Esophagus muscularis mucosa (tissue), 4 donors: ENCODE data around the gene TMEM109. TPM values are rescaled to one million over a fixed set of nuclear protein-coding genes. Genes with fewer than 3 reads are reported as not detected.
A peak's percentile ranks its signal among the peaks of the same experiment; 100 is the strongest.

Experiments
- DNase-seq: peaks from one replicate; pipeline ENCODE4 v3.0.0-alpha.2; 2017; ENCODE audit errors: extremely low spot score
- H3K27ac ChIP-seq, 4 donors: fragments of 200-600 bp; sonication (generic); replicated peaks in 1 of 4; 1 replicate in 3 of 4; 2 replicates in 1 of 4; pipeline ENCODE4 v1.5.1; 2016 to 2019; ENCODE audit warnings: mild to moderate bottlenecking in 1 of 4
- H3K27me3 ChIP-seq, 4 donors: fragments of 200-600 bp; sonication (generic); one replicate each; pipeline versions ENCODE4 v1.5.1 to v1.6.0; 2016 to 2019
- H3K36me3 ChIP-seq, 4 donors: fragments of 200-600 bp; sonication (generic); one replicate each; pipeline ENCODE4 v1.5.1; 2016 to 2019
- H3K4me1 ChIP-seq, 4 donors: fragments of 200-600 bp; sonication (generic); one replicate each; pipeline ENCODE4 v1.5.1; 2016 to 2019
- H3K4me3 ChIP-seq, 4 donors: fragments of 200-600 bp; sonication (generic); 1 replicate in 2 of 4; 2 replicates in 2 of 4; pipeline ENCODE4 v1.5.1; 2016 to 2019; ENCODE audit warnings: mild to moderate bottlenecking in 4 of 4, moderate library complexity in 1 of 4
- H3K9me3 ChIP-seq, 4 donors: fragments of 200-600 bp; sonication (generic); 1 replicate in 3 of 4; 2 replicates in 1 of 4; pipeline ENCODE4 v1.5.1; 2016 to 2019
- EP300 ChIP-seq: sonication (generic); formaldehyde crosslinking; IDR thresholded peaks from one replicate; pipeline ENCODE4 v1.6.1; 2017; ENCODE audit warnings: antibody characterized with exemption
- POLR2A ChIP-seq: fragments of 450-650 bp; IDR thresholded peaks from one replicate; pipeline ENCODE4 v1.6.1; 2017; ENCODE audit warnings: antibody characterized with exemption, moderate library complexity, mild to moderate bottlenecking, low read depth
- POLR2AphosphoS5 ChIP-seq, 2 donors: sonication (generic); formaldehyde crosslinking; IDR thresholded peaks; one replicate each; pipeline ENCODE4 v1.6.1; 2017; ENCODE audit warnings: antibody characterized with exemption in 2 of 2
- WGBS: methylation state at CpG from one replicate; pipeline ENCODE4 v1.1.5; 2018; 5-methylcytosine and 5-hydroxymethylcytosine counted together
- intact Hi-C: fragments of 100-400 bp; cut with DNase I; formaldehyde crosslinking; loops from one replicate; pipeline ENCODE4 v1.15.1; 2023
- total RNA-seq, 4 donors: library from RNA; depleted of rRNA; stranded (reverse); fragments of >200 nt; gene quantifications; one replicate each; pipeline versions ENCODE4 v1.1.0 to v1.2.1, GENCODE V29; 2016
- TF ChIP-seq, protein P1 (sequence below), 3 experiments: fragments of 200-600 bp in 2 of 3; fragments of 450-650 bp in 1 of 3; sonication (generic) in 2 of 3; IDR thresholded peaks; one replicate each; pipeline ENCODE4 v1.5.1; 2017 to 2019; ENCODE audit warnings: antibody characterized with exemption in 3 of 3, mild to moderate bottlenecking in 2 of 3, moderate library complexity in 1 of 3

The TMEM109 gene
- total RNA-seq, 4 donors from 2014 or later = 106 to 186 (median 138) TPM

DNA sequence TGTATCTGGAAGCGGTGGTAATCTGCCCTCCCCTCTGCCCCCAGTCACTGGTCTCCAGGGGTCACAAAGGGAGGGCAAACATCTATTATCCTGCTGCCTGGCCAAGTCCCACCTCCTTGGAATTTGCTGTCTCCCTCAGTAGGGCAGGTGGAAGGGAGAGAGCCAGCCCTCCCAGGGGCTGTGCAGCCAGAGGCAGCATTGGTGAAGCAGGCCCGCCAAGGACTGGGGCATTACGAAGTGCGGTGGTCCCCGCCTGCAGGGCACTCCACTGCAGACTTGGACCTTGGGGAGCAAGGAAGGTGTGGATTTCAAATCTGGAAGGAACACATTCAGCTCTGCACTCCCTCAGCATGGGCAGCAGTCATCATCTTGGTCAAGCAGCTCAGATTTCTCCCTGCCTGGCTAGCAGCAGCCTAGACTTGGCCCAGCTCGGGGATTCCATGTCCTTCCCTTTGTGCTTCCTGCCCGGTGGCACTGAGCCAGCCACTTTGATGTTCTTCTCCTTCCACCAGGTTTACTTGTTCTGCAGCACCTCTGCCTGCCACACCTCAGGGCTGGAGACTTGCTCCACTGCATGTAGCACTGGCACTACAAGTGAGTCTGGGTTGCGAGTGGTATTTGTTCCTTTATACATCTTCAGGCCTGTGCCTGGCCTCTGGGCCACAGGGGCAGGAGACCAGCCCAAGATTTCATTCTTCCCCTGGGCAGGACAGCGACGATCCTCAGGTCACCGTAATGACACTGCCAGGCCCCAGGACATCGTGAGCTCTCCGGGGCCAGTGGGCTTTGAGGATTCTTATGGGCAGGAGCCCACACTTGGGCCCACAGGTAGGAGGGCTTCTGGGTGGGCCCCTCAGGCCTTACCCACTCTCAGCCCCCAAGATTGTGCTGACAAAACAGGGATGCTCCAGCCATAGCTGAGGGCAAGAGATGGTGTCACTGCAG, 39.3 kb upstream of the TMEM109 start:
- H3K9me3 ChIP-seq = no peaks in the 10 kb centered on the region
- H3K27ac ChIP-seq = no peak overlapping the region
- 92% methylated on average over 7 of the region's 13 CpGs for WGBS
- peaks cover 39 to 49% (median 44%) of the 10 kb centered on the region in 4 donors for H3K4me1 ChIP-seq
- DNase-seq = no peak
- no peaks in the 10 kb centered on the region for H3K27me3 ChIP-seq
- H3K36me3 ChIP-seq = peaks cover 0 to 17% (median 0%) of the 10 kb centered on the region in 4 donors
- TF ChIP-seq POLR2A = no peak
- TF ChIP-seq, protein P1, sequence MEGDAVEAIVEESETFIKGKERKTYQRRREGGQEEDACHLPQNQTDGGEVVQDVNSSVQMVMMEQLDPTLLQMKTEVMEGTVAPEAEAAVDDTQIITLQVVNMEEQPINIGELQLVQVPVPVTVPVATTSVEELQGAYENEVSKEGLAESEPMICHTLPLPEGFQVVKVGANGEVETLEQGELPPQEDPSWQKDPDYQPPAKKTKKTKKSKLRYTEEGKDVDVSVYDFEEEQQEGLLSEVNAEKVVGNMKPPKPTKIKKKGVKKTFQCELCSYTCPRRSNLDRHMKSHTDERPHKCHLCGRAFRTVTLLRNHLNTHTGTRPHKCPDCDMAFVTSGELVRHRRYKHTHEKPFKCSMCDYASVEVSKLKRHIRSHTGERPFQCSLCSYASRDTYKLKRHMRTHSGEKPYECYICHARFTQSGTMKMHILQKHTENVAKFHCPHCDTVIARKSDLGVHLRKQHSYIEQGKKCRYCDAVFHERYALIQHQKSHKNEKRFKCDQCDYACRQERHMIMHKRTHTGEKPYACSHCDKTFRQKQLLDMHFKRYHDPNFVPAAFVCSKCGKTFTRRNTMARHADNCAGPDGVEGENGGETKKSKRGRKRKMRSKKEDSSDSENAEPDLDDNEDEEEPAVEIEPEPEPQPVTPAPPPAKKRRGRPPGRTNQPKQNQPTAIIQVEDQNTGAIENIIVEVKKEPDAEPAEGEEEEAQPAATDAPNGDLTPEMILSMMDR (IDR thresholded peaks at IDR 0.05) = no peak
- TF ChIP-seq POLR2AphosphoS5 (IDR thresholded peaks at IDR 0.05) = no peak
- TF ChIP-seq EP300 = no peak
- intact Hi-C loops = no loop called here
- no peak overlapping the region for H3K4me3 ChIP-seq

DNA sequence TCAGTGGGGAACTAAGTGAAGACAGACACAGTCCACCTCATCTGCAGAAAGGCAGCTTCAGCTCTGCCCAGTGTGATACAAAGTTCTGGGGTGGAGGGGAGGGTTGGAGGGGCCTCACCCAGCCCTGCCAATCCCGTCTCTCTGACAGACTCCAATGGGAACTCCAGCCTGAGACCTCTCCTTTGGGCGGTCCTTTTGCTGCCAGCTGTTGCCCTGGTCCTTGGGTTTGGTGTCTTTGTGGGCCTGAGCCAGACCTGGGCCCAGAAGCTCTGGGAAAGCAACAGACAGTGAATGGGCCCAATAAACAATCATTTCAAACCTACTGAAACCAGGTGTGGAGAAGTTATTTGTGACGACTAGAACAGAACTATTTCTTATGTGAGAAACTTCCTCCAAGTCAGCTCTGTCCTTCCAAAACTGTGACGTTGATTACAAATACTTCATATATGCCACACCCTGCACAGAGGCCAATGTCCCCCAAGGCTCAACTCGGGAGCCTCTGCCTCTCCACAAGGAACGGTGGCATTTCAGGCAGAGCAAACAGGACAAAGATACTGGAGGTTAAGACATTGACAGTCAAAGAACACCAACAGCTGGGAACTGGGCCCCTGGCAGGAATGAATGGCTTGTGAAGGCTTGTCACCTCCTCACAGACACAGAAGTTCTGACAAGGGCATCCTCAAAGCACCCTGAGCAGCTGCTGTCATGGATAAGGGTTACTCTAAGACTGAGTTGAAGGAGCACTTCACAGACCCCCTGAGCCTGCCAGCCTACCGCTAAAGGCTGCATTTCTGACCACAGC, 38.4 kb upstream of the TMEM109 start:
- intact Hi-C loops = no loop called here
- TF ChIP-seq POLR2A (no peak), EP300 (no peak), POLR2AphosphoS5 (IDR thresholded peaks at IDR 0.05) (no peak)
- TF ChIP-seq, protein P1 (IDR thresholded peaks at IDR 0.05) = no peak
- 89% methylated on average over 5 of the region's 7 CpGs for WGBS
- no peak for DNase-seq
- Histone ChIP-seq H3K4me3 (no peak overlapping the region), H3K9me3 (no peaks in the 10 kb centered on the region), H3K27ac (no peak overlapping the region), H3K4me1 (peaks cover 36 to 52% (median 45%) of the 10 kb centered on the region in 4 donors), H3K36me3 (peaks cover 0 to 26% (median 7%) of the 10 kb centered on the region in 4 donors), H3K27me3 (no peaks in the 10 kb centered on the region)

DNA sequence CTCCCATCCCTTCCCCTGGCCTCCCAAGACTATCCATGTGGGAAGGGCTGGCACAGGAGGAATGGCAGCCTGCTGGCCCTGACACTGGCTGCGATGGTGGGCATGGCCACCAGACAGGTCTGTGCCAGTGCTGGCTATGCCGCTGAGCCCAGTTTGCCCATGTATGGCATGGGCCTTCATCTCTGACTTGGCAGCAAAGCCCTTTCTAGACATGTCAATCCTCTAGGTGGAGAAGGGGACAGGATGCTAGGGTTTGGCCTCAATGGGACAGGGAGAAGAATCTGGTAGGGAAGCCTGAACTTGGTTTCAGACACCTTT, 37.8 kb upstream of the TMEM109 start:
- Histone ChIP-seq H3K9me3 (no peaks in the 10 kb centered on the region), H3K27ac (no peak overlapping the region), H3K27me3 (no peaks in the 10 kb centered on the region), H3K4me1 (peaks cover 30 to 48% (median 41%) of the 10 kb centered on the region in 4 donors), H3K36me3 (peaks cover 0 to 30% (median 12%) of the 10 kb centered on the region in 4 donors), H3K4me3 (no peak overlapping the region)
- no peak for DNase-seq
- intact Hi-C loops = no loop called here
- TF ChIP-seq EP300 (no peak), POLR2AphosphoS5 (IDR thresholded peaks at IDR 0.05) (no peak), POLR2A (no peak)
- TF ChIP-seq, protein P1 (IDR thresholded peaks at IDR 0.05) = no peak
- WGBS = no CpG with 5 or more reads among the region's 2 CpGs

DNA sequence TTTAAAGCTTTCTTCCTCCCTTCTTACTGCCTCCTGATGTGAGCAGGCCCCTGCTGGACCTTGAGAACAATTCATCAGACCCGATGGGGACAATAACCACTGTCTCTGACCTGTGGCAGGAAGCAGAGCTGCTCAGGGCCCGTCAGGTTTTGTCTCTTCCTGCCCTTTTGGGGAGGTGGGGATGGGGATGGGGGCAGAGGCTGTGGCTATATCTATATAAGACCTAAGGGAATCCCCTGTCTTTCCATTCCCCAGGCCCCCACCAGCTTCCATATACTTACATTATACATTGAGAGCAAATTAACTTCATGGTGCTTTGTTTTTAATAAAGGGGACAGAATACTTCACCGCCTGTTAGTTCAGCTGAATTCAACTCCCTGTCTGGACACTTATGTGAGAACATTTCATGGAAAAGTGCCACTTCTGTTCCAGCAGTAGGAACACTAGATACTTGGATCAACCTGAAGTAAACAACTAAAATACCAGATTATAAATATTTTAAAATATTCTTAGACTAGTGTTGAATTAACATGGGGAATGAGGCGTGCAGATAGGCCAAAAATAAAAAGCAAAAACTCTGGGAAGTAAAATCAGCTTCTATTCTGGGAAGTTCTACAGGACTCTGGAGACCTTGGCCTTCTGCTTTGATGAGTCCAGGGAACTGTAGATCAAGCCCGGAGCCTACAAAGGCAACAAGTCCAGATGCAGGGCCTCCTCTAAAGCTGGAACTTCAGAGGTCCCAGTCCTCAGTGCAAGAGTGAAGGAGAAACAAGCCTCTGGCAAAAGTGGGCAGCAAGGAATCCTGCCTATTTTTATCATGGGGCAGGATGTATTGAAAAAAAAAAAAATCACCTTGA, 35.5 kb upstream of the TMEM109 start:
- peak overlapping the region; percentile 70 to 80 (median 74) for H3K27ac ChIP-seq
- no peaks in the 10 kb centered on the region for H3K27me3 ChIP-seq
- TF ChIP-seq, protein P1 (IDR thresholded peaks at IDR 0.05) = no peak
- TF ChIP-seq POLR2A (no peak), POLR2AphosphoS5 (IDR thresholded peaks at IDR 0.05) (no peak), EP300 (no peak)
- DNase-seq = no peak
- peaks cover 0 to 37% (median 20%) of the 10 kb centered on the region in 4 donors for H3K36me3 ChIP-seq
- H3K9me3 ChIP-seq = no peaks in the 10 kb centered on the region
- intact Hi-C loops = no loop called here
- peaks cover 17 to 29% (median 22%) of the 10 kb centered on the region in 4 donors for H3K4me1 ChIP-seq
- H3K4me3 ChIP-seq = no peak overlapping the region
- 52% methylated on average over 5 of the region's 5 CpGs for WGBS
